ENCODE measurements around the gene HTT. TPM values are rescaled to one million over a fixed set of nuclear protein-coding genes. Genes with fewer than 3 reads are reported as not detected.

HTT gene
- total RNA-seq, 1 donor from 2014 or later: 32.5 TPM

- no peak overlapping the region for H3K4me3 ChIP-seq (ENCODE audit: low read depth, low read length)
- DNase-seq (ENCODE audit: low read depth): no peak
- no peak for TF ChIP-seq CTCF (conservative IDR thresholded peaks at IDR 0.05; ENCODE audit: low read depth, low read length)
Measured at GRCh38 chr4:3237712-3238560, 163.5 kb downstream of the HTT start.

- H3K4me3 ChIP-seq (ENCODE audit: low read depth, low read length): no peak overlapping the region
- TF ChIP-seq CTCF (conservative IDR thresholded peaks at IDR 0.05; ENCODE audit: low read depth, low read length): no peak
- DNase-seq (ENCODE audit: low read depth): no peak
Measured at GRCh38 chr4:3238721-3239120, 164.2 kb downstream of the HTT start.

- TF ChIP-seq CTCF (conservative IDR thresholded peaks at IDR 0.05; ENCODE audit: low read depth, low read length): no peak
- DNase-seq (ENCODE audit: low read depth): no peak
- H3K4me3 ChIP-seq (ENCODE audit: low read depth, low read length): no peak overlapping the region
Measured at GRCh38 chr4:3239303-3239702, 164.8 kb downstream of the HTT start.

- TF ChIP-seq CTCF (conservative IDR thresholded peaks at IDR 0.05; ENCODE audit: low read depth, low read length): no peak
- H3K4me3 ChIP-seq (ENCODE audit: low read depth, low read length): no peak overlapping the region
- DNase-seq (ENCODE audit: low read depth): no peak
Measured at GRCh38 chr4:3239998-3240920, 165.8 kb downstream of the HTT start.

GRCh38 chr4:3240936-3241522, 166.5 kb downstream of the HTT start:
- no peak for TF ChIP-seq CTCF (conservative IDR thresholded peaks at IDR 0.05; ENCODE audit: low read depth, low read length)
- no peak for DNase-seq (ENCODE audit: low read depth)
- H3K4me3 ChIP-seq (ENCODE audit: low read depth, low read length): no peak overlapping the region

GRCh38 chr4:3241898-3242524, 167.5 kb downstream of the HTT start:
- TF ChIP-seq CTCF (conservative IDR thresholded peaks at IDR 0.05; ENCODE audit: low read depth, low read length): no peak
- no peak overlapping the region for H3K4me3 ChIP-seq (ENCODE audit: low read depth, low read length)
- DNase-seq (ENCODE audit: low read depth): no peak

All from epithelial cell of proximal tubule (primary cell).